Suppressor macrophage (primary cell): ENCODE data around the gene TBL3.
A peak's percentile ranks its signal among the peaks of the same experiment; 100 is the strongest.
"Not testable (repeated sequence)": the region's sequence is repeated elsewhere in the genome, so short reads cannot be mapped to it uniquely, and the experiment has no call there.

Source experiments
- DNase-seq, 4 experiments: peaks; one replicate each; pipeline ENCODE4 v3.0.0-alpha.2; 2020 to 2022

The TBL3 gene

GRCh38 chr16:1942810-1943726 lies 28.8 kb upstream of the TBL3 start, which contains the start of gene MSRB1:
Gene MSRB1, minus strand, starts transcription at chr16:1943199. Its CDS starts 43 bp downstream, at chr16:1943156.
- peak; percentile 100 for DNase-seq

GRCh38 chr16:1944612-1945199 lies 27.1 kb upstream of the TBL3 start:
- no peak for DNase-seq

DNA sequence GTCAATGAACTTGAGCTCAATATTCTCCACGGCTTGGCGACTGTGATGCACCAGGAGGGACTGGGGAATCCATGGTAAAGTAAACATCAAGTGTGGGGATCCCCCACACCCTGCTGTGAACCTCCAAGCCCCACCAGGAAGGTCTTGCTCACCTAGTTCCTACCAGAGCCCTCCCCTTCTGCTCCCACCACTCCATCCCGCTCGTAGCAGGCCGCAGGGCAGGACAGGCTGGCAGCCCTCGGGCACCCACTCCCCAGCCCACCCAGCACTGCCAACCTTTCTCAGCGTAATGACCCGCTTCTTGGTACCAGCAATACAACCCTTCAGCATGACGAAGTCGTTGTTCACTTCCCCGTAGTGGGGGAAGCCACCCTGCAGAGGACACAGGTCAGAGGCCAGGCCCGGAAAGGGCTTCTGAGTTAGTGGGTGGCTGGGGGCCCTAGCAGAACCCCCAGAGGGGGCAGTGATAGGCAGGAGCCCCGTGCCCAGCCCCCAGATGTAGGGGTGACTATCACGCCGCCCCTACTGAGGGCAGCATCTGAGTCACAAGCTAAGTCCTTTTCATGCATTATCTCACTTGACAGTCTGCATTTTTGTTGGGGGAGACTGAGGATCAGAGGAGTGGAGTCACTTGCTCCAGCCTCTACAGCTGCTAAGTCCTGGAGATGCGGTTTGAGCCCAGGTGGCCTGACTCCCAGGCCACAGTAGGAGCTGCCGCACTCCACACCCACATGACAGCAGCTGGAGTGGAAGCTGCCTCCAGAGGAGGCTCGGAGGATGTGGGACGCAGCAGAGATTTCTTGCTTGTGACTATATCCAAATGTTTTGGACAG lies 26.1 kb upstream of the TBL3 start:
- DNase-seq = no peak

DNA sequence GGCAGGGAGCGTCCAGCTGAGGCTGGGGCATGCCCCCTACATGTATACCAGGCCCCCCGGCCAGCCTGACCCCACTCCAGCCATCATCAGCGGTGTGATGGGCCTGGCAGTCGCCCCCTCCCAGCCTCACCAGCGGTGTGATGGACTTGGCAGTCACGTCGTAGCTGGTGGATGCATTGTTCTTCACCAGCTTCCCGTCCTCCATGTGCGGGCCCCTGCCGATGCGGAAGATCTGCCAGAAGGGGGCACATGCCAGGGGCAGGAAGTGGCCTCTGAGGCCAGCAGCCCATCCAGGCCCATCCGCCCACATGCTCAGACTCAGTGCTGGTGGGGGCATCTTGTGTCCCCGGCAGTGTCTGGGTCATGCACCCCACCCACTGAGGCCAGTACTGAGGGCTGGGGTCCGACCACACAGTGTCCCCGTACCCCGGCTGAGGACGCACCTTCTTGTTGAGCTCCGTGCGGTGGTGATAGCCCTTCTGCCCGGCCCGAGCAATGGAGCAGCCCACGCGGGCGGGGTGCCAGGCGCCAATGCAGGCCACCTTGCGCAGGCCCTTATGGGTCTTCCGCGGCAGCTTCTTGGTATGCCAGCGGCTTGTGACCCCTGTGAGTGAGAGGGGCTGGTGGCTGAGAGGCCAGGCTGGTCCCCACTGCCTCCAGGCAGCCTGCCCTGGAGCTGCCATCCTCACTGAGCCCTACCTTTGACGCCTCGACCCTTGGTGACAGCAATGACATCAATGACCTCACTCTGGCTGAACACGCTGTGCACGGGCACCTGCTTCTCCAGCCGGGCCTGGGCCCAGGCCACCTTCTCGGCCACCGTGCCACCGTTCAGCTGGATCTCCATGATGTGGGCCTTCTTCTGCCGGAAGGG lies 25.1 kb upstream of the TBL3 start:
- DNase-seq = peak in 1 of 4 experiments; percentile 2

DNA sequence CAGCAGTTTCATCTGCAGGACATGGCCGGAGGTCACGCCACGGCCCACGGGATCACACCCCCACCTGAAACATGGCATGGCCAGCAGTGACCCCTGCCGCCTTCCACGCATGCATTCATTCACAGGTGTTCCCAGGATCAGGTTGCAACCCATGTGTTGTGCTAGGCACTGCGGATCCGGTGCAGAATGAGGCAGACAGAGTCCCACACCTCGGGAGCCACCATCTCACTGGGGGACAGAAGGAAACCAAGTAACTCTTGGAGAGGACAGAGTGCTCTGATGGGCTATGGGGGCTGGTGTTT lies 24.5 kb upstream of the TBL3 start:
- DNase-seq = no peak

GRCh38 chr16:1949507-1949906 lies 22.3 kb upstream of the TBL3 start:
- no peak for DNase-seq

DNA sequence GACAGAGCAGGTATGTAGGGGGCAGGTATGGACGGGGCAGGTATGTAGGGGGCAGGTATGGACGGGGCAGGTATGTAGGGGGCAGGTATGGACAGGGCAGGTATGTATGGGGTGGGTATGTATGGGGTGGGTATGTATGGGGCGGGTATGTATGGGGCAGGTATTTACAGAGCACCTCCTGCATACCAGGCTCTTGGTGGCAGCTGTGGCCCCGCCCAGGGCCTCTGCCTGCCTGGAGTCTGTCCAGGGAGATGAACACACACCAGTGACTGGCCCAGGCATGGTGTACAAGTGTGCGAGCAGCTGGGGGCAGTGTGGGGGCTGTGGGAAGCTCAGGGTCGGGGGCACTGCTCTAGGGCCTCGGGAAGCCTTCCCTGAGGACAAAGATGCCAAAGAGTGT lies 21.8 kb upstream of the TBL3 start:
- DNase-seq = no peak

- no peak for DNase-seq
Measured at GRCh38 chr16:1950559-1950958, 21.3 kb upstream of the TBL3 start.

DNA sequence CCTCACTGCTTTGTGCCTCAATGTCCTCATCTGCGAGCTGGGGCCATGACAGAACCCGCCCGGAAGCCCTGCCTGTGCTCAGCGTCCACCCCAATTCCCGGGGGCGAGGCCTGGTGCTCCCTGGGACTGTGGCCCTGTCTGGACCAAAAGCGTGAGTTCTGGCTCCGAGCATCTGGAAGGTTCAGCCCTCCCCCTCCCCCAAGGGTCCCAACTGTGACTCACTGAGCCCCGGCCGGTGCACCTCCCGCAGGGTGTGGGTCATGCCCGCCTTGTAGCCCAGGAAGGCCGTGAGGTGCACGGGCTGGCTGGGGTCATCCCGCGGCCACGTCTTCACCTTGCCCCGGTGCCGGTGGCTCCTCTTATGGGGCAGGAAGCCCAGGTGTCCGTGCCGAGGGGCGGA lies 18.1 kb upstream of the TBL3 start:
- no peak for DNase-seq

GRCh38 chr16:1957434-1958142 lies 14.3 kb upstream of the TBL3 start:
- DNase-seq = not testable (repeated sequence)

GRCh38 chr16:1958143-1958491 lies 13.7 kb upstream of the TBL3 start:
- DNase-seq = not testable (repeated sequence)

- no peak for DNase-seq
Measured at GRCh38 chr16:1958715-1959268, 13.1 kb upstream of the TBL3 start.

DNA sequence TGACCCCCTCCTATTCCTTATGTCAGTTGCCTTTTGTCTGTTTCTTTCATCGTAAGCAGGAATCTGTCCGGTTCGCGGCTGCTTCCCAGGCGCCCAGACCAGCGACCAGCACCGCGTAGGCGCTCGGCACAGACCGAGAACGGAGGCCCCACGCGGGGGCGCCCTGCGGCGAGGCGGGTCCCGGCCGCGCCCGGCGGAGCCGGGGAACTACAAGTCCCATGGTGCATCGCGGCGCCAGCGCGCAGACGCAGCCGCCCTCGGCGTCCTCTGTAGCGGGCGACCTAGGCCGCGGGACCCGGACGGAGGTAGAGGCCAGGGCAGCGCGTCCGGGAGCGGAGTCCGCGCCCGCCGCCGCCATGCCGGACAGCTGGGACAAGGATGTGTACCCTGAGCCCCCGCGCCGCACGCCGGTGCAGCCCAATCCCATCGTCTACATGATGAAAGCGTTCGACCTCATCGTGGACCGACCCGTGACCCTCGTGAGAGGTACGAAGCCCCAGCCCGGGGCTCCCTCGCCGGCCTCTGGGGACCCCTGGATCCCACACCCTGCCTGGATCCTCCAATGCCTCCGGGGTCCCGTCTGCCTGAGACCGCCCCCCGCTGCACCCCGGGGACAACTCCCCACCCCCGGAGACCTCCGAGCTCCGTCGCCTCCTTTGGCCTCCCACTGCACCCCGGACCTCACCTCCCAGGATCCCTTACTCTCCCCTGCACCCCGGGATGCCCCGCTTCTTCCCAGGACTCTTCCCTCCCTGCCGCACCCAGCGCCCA lies 12.4 kb upstream of the TBL3 start, which contains the start of gene NDUFB10:
TSS of gene NDUFB10 (plus strand) at position 270 of the 771 bp plus-strand sequence. CDS start at position 357, 87 bp downstream.
- DNase-seq = peak; percentile 95 to 99 (median 96)

DNA sequence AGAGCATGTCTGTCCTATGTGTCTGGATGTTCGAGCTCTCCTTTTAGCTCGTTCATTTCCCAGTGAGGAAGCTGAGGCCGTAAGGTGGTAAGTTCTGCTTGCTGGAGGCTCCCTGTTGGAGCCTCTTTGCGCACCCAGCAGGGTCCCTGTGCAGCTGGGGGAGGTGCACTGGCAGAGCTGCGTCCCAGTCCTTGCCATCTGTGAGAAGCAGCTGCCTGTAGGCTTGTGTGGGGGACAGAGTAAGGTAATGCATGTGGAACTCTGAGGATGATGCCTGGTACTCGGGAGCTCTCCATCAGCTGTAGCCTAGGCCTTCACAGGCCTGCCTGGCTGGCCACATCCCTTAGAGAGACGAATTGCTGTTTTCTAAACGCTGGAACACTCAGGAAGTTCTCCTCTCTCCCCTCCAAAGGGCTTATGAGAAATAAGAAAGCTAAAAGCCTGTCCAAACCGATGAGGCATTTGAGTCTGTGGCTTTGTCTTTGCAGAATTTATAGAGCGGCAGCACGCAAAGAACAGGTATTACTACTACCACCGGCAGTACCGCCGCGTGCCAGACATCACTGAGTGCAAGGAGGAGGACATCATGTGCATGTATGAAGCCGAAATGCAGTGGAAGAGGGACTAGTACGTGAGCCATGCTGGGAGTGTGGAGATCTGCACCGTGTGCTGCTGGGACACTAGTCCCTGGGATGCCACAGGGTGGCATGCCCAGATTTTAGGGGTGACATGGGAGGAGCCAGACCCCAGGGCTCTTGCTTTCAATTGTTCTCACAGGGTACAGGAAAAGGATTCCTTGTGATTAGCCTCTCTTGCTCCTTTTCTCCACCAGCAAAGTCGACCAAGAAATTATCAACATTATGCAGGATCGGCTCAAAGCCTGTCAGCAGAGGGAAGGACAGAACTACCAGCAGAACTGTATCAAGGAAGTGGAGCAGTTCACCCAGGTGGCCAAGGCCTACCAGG lies 10.9 kb upstream of the TBL3 start:
- DNase-seq = peak in 2 of 4 experiments; percentile 10 to 30

DNA sequence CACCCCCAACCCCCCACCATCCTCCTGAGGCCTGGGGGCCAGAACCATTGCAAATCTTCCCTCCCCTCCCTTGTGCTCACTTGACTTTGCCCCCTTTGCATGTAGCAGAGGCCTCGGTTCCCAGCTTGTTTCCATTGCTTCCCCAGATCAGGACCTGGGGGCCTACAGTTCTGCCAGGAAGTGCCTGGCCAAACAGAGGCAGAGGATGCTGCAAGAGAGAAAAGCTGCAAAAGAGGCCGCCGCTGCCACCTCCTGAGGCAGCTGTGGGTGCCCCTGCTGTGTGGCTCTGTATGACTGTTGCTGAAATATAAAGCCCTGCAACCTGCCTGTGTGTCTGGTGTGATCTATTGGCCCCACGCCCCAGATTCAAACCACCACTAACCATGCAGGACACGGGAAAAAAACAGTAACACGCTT lies 10.2 kb upstream of the TBL3 start:
- no peak for DNase-seq

- DNase-seq = not testable (repeated sequence)
Measured at GRCh38 chr16:1962161-1963153, 9.4 kb upstream of the TBL3 start.

DNA sequence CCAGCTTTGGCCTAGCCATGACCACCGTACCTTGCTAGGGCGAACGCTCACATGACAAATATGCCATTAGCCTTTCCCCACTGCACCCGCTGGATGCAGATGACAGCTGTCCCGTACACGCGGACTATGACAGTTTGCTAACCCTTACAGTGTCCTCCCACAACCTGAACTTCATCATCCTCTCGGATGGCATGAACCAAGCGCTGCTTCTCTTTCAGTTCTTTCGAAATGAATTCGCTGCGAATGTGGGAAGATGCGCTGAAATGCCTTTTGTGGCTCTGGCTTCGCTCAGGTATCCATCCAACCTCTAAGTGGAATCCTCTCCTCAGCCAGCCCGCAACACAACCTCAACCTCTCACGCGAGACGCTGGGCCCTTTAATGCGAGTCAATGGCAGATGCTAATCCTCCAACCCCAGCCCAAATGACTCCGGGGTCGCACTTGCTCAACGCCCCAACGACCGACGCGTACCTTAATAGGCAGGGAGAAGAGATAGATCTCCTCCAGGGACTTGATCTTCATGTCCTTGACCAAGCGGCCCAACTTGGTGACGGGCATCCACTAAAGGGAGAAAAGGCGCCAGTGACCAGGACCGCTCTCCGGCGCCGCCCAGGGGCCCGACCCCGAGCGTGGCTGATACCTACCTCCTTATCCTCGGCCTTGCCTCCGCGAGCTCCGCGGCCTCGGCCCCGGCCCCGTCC lies 7.9 kb upstream of the TBL3 start:
- peak; percentile 33 to 76 (median 64) for DNase-seq
